AG04450 (cell line): ENCODE data around the gene SLIT1. TPM values are rescaled to one million over a fixed set of nuclear protein-coding genes. Genes with fewer than 3 reads are reported as not detected.

Experiments used
- CTCF ChIA-PET: fragments of 300-600, 350-600 bp; formaldehyde crosslinking; extraction: SDS; loops from one replicate; lab custom pipeline; 2022; ENCODE audit warnings: antibody characterized with exemption, inconsistent platforms; lab: Charles Lee
- POLR2A ChIA-PET: fragments of 350-600 bp; formaldehyde crosslinking; extraction: SDS; loops from one replicate; lab custom pipeline; 2021; ENCODE audit warnings: antibody characterized with exemption, inconsistent platforms; lab: Yijun Ruan, JAX
- DNase-seq: peaks from one replicate; pipeline ENCODE4 v3.0.0-alpha.2; 2011; ENCODE audit warnings: low read depth, low spot score
- H3K27ac ChIP-seq: one replicate; pipeline ENCODE4 v1.5.1; 2012; ENCODE audit warnings: low read depth, low read length, control low read depth
- H3K27me3 ChIP-seq: one replicate; pipeline ENCODE4 v1.6.0; 2012; ENCODE audit warnings: low read length; ENCODE audit not compliant: control insufficient read depth, insufficient read depth
- H3K4me3 ChIP-seq: 2 replicates; pipeline ENCODE4 v1.5.1; 2011; ENCODE audit warnings: mild to moderate bottlenecking, low read depth, low read length, control low read depth
- H3K9me3 ChIP-seq: 2 replicates; pipeline ENCODE4 v1.5.1; 2012; ENCODE audit warnings: low read length; ENCODE audit not compliant: control insufficient read depth, insufficient read depth
- polyA plus RNA-seq: library from polyadenylated mRNA; depleted of rRNA; stranded (reverse); fragments of >200 nt; gene quantifications from 2 replicates; pipeline ENCODE4 v1.2.3, GENCODE V29; 2011
- TF ChIP-seq, protein P1 (sequence below): IDR thresholded peaks from 2 replicates; pipeline ENCODE4 v1.5.1; 2011; ENCODE audit warnings: low read depth, low read length, control low read depth, inconsistent platforms

SLIT1 gene
- polyA plus RNA-seq, 1 experiment: 0.01 TPM

DNA sequence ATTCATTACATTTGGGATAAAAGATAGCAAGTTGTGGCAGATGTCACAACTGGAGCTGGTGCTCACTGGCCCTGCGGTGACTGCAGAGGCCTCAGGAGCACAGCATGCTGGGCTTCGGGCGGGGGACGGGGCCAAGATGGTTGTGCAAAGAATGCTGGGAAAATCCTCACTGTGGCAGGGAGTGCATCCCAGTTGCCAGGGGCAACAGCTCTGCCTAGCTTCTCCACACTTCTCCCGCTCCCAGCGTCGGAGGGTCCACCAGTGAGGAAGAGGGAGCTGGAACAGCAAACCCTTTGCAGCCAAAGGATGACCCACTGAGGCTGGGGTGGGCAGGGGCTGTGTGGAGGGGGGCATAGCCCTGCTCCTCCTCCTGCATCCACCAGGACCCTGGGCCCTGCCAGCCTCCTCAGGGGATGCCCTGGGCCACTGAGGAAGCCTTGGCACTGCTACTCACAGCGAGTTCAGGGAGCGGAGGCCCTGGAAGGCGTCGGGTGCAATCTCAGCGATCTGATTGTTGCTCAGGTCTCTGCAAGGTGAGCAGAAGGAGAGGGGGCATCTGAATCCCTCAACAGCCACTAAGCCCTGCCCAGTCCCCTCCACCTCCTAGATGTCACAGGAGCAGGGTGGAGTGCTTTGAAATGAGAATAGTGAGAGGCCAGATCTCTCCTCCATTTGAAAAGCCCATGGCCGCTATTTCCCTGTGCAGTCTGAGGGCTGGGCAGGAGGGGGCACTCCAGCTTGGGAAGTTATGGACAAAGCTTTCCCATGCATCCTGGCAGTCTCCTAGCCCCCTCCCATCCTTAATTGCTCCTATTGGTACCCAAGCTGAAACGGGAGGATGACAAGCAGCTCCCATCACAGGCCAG, 126.5 kb downstream of the SLIT1 start:
- H3K27ac ChIP-seq: no peak overlapping the region
- ChIA-PET POLR2A (no interaction called here), CTCF (interaction anchor here (1.1 to 3.3 kb wide), 3 partner anchors 13 to 151 kb away, joined by 3 to 24 read pairs (median 7); no protein-coding TSS in a partner anchor)
- TF ChIP-seq, protein P1, sequence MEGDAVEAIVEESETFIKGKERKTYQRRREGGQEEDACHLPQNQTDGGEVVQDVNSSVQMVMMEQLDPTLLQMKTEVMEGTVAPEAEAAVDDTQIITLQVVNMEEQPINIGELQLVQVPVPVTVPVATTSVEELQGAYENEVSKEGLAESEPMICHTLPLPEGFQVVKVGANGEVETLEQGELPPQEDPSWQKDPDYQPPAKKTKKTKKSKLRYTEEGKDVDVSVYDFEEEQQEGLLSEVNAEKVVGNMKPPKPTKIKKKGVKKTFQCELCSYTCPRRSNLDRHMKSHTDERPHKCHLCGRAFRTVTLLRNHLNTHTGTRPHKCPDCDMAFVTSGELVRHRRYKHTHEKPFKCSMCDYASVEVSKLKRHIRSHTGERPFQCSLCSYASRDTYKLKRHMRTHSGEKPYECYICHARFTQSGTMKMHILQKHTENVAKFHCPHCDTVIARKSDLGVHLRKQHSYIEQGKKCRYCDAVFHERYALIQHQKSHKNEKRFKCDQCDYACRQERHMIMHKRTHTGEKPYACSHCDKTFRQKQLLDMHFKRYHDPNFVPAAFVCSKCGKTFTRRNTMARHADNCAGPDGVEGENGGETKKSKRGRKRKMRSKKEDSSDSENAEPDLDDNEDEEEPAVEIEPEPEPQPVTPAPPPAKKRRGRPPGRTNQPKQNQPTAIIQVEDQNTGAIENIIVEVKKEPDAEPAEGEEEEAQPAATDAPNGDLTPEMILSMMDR: no peak
- no peak for DNase-seq
- no peaks in the 10 kb centered on the region; the same call in 1 of the 2 replicates for H3K9me3 ChIP-seq
- no peak overlapping the region for H3K4me3 ChIP-seq
- peaks cover 24% of the 10 kb centered on the region for H3K27me3 ChIP-seq

GRCh38 chr10:97058521-97058920, 127.2 kb downstream of the SLIT1 start:
- peaks cover 17% of the 10 kb centered on the region for H3K27me3 ChIP-seq
- ChIA-PET POLR2A (no interaction called here), CTCF (interaction anchor here (3.0 kb wide), 1 partner anchor 14 kb away, joined by 17 read pairs; no protein-coding TSS in a partner anchor)
- DNase-seq: no peak
- no peak overlapping the region for H3K27ac ChIP-seq
- no peak overlapping the region for H3K4me3 ChIP-seq
- H3K9me3 ChIP-seq: no peaks in the 10 kb centered on the region; the same call in 1 of the 2 replicates
- TF ChIP-seq, protein P1: no peak

- CTCF ChIA-PET: interaction anchor here (3.0 kb wide), 1 partner anchor 15 kb away, joined by 17 read pairs; no protein-coding TSS in a partner anchor
- DNase-seq: no peak
- Histone ChIP-seq H3K27me3 (peaks cover 16% of the 10 kb centered on the region), H3K4me3 (no peak overlapping the region), H3K9me3 (no peaks in the 10 kb centered on the region; the same call in 1 of the 2 replicates), H3K27ac (no peak overlapping the region)
- POLR2A ChIA-PET: no interaction called here
- TF ChIP-seq, protein P1: no peak
These were observed 128.1 kb downstream of the SLIT1 start for GRCh38 chr10:97057491-97058235.

GRCh38 chr10:97056003-97056630, 129.6 kb downstream of the SLIT1 start:
- Histone ChIP-seq H3K27me3 (peaks cover 11% of the 10 kb centered on the region), H3K4me3 (no peak overlapping the region), H3K9me3 (no peaks in the 10 kb centered on the region; the same call in 1 of the 2 replicates), H3K27ac (no peak overlapping the region)
- no peak for DNase-seq
- TF ChIP-seq, protein P1: no peak
- CTCF ChIA-PET: interaction anchor here (2.0 to 3.0 kb wide), 3 partner anchors 16 to 178 kb away, joined by 6 to 17 read pairs (median 12); no protein-coding TSS in a partner anchor
- POLR2A ChIA-PET: no interaction called here
